Tibial nerve (tissue), 4 donors: Measurements from ENCODE around the gene AGFG2. TPM values are rescaled to one million over a fixed set of nuclear protein-coding genes. Genes with fewer than 3 reads are reported as not detected.

ENCODE experiments used
- DNase-seq, 2 donors: peaks; one replicate each; pipeline ENCODE4 v3.0.0-alpha.2; 2019; ENCODE audit warnings: low spot score in 2 of 2
- H3K27ac ChIP-seq, 4 donors: fragments of 200-600 bp; sonication (generic) in 3 of 4; one replicate each; pipeline ENCODE4 v1.5.1; 2017 to 2019; ENCODE audit warnings: mild to moderate bottlenecking in 1 of 4
- H3K27me3 ChIP-seq, 2 donors: fragments of 200-600 bp; sonication (generic) in 1 of 2; one replicate each; pipeline versions ENCODE4 v1.5.1 to v1.6.0; 2017 to 2019
- H3K36me3 ChIP-seq, 3 donors: fragments of 200-600 bp; sonication (generic); one replicate each; pipeline ENCODE4 v1.5.1; 2018 to 2019
- H3K4me1 ChIP-seq, 4 donors: fragments of 200-600 bp; sonication (generic) in 3 of 4; one replicate each; pipeline ENCODE4 v1.5.1; 2017 to 2019
- H3K4me3 ChIP-seq, 4 donors: fragments of 200-600 bp; sonication (generic) in 3 of 4; one replicate each; pipeline ENCODE4 v1.5.1; 2017 to 2019; ENCODE audit warnings: mild to moderate bottlenecking in 1 of 4, moderate library complexity in 1 of 4
- H3K9me3 ChIP-seq, 4 donors: fragments of 200-600 bp; sonication (generic) in 3 of 4; one replicate each; pipeline ENCODE4 v1.5.1; 2017 to 2019
- EP300 ChIP-seq, 2 donors: sonication (generic); formaldehyde crosslinking; IDR thresholded peaks; one replicate each; pipeline ENCODE4 v1.6.1; 2017; ENCODE audit warnings: antibody characterized with exemption in 2 of 2, mild to moderate bottlenecking in 1 of 2
- POLR2A ChIP-seq, 2 donors: fragments of 450-650 bp; IDR thresholded peaks; one replicate each; pipeline ENCODE4 v1.6.1; 2017; ENCODE audit warnings: antibody characterized with exemption in 2 of 2, mild to moderate bottlenecking in 2 of 2, moderate library complexity in 2 of 2
- WGBS, 2 donors: methylation state at CpG; one replicate each; pipeline ENCODE4 v1.1.5; 2018; 5-methylcytosine and 5-hydroxymethylcytosine counted together
- total RNA-seq, 4 donors: library from RNA; depleted of rRNA; stranded (reverse); fragments of >200 nt; gene quantifications; one replicate each; pipeline ENCODE4 v1.1.0, GENCODE V29; 2016
- TF ChIP-seq, protein P1 (sequence below), 5 experiments: fragments of 200-600 bp in 3 of 5; fragments of 450-650 bp in 2 of 5; sonication (generic) in 3 of 5; IDR thresholded peaks; one replicate each; pipeline ENCODE4 v1.5.1; 2016 to 2019; ENCODE audit warnings: antibody characterized with exemption in 5 of 5, mild to moderate bottlenecking in 3 of 5, moderate library complexity in 2 of 5

The AGFG2 gene, protein sequence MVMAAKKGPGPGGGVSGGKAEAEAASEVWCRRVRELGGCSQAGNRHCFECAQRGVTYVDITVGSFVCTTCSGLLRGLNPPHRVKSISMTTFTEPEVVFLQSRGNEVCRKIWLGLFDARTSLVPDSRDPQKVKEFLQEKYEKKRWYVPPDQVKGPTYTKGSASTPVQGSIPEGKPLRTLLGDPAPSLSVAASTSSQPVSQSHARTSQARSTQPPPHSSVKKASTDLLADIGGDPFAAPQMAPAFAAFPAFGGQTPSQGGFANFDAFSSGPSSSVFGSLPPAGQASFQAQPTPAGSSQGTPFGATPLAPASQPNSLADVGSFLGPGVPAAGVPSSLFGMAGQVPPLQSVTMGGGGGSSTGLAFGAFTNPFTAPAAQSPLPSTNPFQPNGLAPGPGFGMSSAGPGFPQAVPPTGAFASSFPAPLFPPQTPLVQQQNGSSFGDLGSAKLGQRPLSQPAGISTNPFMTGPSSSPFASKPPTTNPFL
- total RNA-seq = 10 to 100 TPM; 17.1 to 54.6 (median 35.0) TPM

DNA sequence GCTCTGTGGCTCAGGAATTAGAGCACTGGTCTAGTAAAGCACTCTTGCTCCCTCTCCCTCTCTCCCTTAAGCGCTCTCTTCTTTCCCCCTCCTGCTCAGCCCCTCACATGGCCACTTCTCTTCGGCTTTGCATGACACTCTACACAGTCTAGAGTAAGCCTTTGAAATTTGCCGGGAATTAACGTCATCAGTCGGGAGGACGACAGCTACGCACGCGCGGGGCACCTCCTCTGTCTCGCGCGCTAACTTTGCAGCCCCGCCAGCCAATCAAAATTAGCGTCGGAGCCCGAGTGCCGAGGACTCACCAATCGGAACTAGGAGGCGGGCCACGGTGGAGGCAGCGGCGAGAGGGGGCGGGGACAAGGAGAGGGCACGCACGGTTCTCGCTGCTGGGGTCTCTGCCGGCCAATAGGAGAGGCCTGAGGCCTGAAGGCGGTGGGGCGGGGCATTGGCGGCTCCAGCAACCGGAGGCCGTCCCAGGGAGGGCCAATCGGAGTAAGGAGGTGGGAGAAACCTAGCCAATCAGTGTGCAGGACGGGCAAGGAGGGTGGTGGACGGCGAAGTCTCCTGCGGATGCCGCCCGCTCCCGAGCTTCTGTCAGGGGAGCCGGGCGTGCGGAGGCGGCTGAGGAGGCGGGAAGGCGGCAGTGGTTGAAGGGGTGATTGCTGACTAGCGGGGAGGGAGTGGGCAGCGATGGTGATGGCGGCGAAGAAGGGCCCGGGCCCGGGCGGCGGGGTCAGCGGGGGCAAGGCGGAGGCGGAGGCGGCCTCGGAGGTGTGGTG is at the start of gene AGFG2:
AGFG2 (plus strand) TSS at position 550 of the 782 bp plus-strand sequence; CDS start at position 694, 144 bp downstream.
- peak within 1 kb of the TSS; percentile 53 to 91 (median 84) for H3K27ac ChIP-seq
- 0 to 1% methylated on average over 52 to 53 of the region's 60 CpGs for WGBS, 2 donors

DNA sequence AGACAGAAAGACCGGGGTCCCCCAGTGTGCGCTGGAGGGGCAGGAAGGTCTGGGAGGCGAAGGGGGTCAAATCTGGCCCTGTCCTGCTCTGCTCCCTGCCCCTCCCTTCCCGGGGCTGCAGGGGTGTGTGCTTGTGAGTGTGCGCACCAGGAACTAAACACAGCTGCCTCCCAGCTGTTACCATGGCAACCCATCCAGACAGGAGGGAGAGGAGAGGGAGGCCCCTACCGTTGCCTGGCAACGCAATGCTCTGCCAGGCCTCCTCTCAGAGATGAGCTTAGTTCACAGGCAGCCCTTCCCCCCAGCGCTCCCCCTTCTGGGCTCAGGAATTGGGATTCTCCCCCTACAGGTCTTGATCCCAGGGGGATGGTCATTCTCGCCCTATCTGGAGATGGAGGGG is 49.2 kb upstream of the AGFG2 start:
- Histone ChIP-seq H3K27ac (peak overlapping the region in 1 of 4 donors; percentile 36), H3K36me3 (peaks cover 0 to 33% (median 0%) of the 10 kb centered on the region in 3 donors), H3K27me3 (no peaks in the 10 kb centered on the region), H3K9me3 (no peaks in the 10 kb centered on the region), H3K4me1 (peaks cover 0 to 49% (median 7%) of the 10 kb centered on the region in 4 donors), H3K4me3 (no peak overlapping the region)
- TF ChIP-seq, protein P1, sequence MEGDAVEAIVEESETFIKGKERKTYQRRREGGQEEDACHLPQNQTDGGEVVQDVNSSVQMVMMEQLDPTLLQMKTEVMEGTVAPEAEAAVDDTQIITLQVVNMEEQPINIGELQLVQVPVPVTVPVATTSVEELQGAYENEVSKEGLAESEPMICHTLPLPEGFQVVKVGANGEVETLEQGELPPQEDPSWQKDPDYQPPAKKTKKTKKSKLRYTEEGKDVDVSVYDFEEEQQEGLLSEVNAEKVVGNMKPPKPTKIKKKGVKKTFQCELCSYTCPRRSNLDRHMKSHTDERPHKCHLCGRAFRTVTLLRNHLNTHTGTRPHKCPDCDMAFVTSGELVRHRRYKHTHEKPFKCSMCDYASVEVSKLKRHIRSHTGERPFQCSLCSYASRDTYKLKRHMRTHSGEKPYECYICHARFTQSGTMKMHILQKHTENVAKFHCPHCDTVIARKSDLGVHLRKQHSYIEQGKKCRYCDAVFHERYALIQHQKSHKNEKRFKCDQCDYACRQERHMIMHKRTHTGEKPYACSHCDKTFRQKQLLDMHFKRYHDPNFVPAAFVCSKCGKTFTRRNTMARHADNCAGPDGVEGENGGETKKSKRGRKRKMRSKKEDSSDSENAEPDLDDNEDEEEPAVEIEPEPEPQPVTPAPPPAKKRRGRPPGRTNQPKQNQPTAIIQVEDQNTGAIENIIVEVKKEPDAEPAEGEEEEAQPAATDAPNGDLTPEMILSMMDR (IDR thresholded peaks at IDR 0.05) = no peak
- DNase-seq = no peak
- WGBS, 2 donors = 45 to 58% methylated on average over 9 of the region's 9 CpGs

More for the DNA sequence above, at the start of gene AGFG2:
- peak; percentile 100 for DNase-seq
- Histone ChIP-seq H3K9me3 (no peaks in the 10 kb centered on the region), H3K27me3 (no peaks in the 10 kb centered on the region), H3K4me3 (peak within 1 kb of the TSS; percentile 67 to 94 (median 84)), H3K4me1 (peaks cover 0 to 52% (median 21%) of the 10 kb centered on the region in 4 donors), H3K36me3 (no peaks in the 10 kb centered on the region)
- TF ChIP-seq EP300 (IDR thresholded peaks at IDR 0.05) (peak; percentile 92 to 94), POLR2A (IDR thresholded peaks at IDR 0.05) (peak; percentile 86 to 87)
- TF ChIP-seq, protein P1 (IDR thresholded peaks at IDR 0.05) = peak in 2 of 5 experiments; percentile 30 to 48

DNA sequence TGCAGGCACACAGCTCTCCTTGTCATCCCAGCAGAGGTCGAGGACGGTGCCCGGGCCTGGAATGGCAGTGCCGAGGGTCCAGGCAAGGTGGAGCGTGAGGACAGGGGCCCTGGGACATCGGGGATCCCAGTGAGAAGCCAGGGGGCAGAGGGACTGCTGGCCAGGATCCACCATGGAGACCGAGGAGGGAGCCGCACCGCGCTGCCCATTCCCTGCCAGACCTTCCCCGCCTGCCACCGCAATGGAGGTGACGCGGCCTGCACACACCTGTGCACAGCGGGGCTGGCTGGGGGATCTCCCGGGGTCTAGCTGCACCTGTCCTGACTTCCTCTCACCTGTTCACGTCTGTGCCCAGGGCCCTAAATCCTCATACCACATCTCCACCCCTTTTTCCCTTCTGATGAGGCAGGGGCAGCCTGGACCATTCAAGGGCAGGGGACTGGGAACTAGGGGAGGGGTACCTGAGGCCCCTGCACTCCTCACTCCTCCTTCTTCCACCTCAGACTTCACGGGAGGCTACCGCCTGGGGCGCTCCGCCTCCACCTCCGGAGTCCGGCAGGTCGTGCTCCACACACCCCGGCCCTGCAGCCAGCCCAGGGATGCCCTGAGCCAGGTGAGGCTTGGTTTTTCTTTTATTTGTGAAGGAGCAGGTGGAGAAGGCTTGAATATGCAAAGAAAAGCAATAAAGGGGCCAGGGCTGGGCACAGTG is 48.4 kb upstream of the AGFG2 start:
- Histone ChIP-seq H3K27me3 (no peaks in the 10 kb centered on the region), H3K27ac (no peak overlapping the region), H3K4me3 (no peak overlapping the region), H3K4me1 (peaks cover 0 to 41% (median 5%) of the 10 kb centered on the region in 4 donors), H3K9me3 (no peaks in the 10 kb centered on the region), H3K36me3 (peaks cover 0 to 39% (median 0%) of the 10 kb centered on the region in 3 donors)
- no peak for DNase-seq
- TF ChIP-seq EP300 (IDR thresholded peaks at IDR 0.05) (no peak), POLR2A (IDR thresholded peaks at IDR 0.05) (no peak)
- TF ChIP-seq, protein P1 (IDR thresholded peaks at IDR 0.05) = no peak
- WGBS, 2 donors = 77 to 79% methylated on average over 24 to 25 of the region's 25 CpGs

DNA sequence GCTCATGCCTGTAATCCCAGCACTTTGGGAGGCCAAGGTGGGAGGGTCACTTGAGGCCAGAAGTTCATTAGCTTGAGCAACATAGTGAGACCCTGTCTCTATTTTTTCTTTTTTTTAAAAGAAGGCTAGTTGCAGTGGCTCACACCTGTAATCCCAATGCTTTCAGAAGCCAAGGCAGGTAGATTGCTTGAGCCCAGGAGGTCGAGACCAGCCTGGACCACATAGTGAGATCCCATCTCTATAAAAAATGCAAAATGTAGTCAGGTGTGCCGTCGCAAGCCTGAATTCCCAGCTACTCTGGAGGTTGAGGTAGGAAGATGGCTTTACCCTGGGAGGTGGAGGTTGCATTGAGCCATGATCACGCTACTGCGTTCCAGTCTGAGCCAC is 47.8 kb upstream of the AGFG2 start:
- no peaks in the 10 kb centered on the region for H3K27me3 ChIP-seq
- WGBS, 2 donors = 91 to 98% methylated on average over 5 of the region's 5 CpGs
- DNase-seq = no peak
- H3K9me3 ChIP-seq = no peaks in the 10 kb centered on the region
- TF ChIP-seq, protein P1 (IDR thresholded peaks at IDR 0.05) = no peak
- TF ChIP-seq EP300 (IDR thresholded peaks at IDR 0.05) = no peak
- TF ChIP-seq POLR2A (IDR thresholded peaks at IDR 0.05) = no peak
- no peak overlapping the region for H3K4me3 ChIP-seq
- H3K27ac ChIP-seq = no peak overlapping the region
- peaks cover 0 to 38% (median 5%) of the 10 kb centered on the region in 4 donors for H3K4me1 ChIP-seq
- peaks cover 0 to 39% (median 0%) of the 10 kb centered on the region in 3 donors for H3K36me3 ChIP-seq
